HG02610 (cell line): ENCODE measurements around the gene GNG7.
"Not testable (repeated sequence)": the region's sequence is repeated elsewhere in the genome, so short reads cannot be mapped to it uniquely, and the experiment has no call there.

Experiments used
- ATAC-seq: cut with Tn5 transposase; IDR thresholded peaks from one replicate; pipeline ENCODE4 v1.9.1; 2021; ENCODE audit warnings: mild to moderate bottlenecking, moderate library complexity; ENCODE audit not compliant: unreplicated experiment

GNG7 gene

DNA sequence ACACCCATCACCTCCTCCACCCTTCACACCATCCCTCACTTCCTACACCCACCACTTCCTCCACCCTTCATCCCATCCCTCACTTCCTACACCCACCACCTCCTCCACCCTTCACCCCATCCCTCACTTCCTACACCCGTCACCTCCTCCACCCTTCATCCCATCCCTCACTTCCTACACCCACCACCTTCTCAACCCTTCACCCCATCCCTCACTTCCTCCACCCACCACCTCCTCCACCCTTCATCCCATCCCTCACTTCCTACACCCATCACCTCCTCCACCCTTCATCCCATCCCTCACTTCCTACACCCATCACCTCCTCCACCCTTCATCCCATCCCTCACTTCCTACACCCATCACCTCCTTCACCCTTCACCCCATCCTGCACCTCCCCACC lies 11.6 kb upstream of the GNG7 start:
- ATAC-seq, result not testable (repeated sequence)

DNA sequence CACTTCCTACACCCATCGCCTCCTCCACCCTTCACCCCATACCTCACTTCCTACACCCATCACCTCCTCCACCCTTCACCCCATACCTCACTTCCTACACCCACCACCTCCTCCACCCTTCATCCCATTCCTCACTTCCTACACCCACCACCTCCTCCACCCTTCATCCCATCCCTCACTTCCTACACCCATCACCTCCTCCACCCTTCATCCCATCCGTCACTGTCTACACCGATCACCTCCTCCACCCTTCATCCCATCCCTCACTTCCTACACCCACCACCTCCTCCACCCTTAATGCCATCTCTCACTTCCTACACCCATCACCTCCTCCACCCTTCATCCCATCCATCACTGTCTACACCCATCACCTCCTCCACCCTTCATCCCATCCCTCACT lies 10.7 kb upstream of the GNG7 start:
- ATAC-seq, result not testable (repeated sequence)

DNA sequence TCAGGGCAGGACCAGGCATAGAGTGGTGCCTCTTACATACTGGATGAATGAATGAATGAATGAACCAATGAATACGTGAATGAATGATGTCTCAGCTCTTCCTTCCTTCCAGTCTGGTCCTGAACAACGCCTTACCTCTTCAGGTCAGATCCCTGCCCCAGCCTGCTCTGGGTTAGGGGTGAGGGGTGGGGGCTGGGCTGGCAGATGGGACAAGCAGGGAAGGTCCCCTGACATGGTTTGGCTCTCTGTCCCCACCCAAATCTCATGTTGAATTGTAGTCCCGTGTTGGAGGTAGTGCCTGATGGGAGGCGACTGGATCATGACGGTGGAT lies 9.3 kb upstream of the GNG7 start:
- ATAC-seq, result no peak

DNA sequence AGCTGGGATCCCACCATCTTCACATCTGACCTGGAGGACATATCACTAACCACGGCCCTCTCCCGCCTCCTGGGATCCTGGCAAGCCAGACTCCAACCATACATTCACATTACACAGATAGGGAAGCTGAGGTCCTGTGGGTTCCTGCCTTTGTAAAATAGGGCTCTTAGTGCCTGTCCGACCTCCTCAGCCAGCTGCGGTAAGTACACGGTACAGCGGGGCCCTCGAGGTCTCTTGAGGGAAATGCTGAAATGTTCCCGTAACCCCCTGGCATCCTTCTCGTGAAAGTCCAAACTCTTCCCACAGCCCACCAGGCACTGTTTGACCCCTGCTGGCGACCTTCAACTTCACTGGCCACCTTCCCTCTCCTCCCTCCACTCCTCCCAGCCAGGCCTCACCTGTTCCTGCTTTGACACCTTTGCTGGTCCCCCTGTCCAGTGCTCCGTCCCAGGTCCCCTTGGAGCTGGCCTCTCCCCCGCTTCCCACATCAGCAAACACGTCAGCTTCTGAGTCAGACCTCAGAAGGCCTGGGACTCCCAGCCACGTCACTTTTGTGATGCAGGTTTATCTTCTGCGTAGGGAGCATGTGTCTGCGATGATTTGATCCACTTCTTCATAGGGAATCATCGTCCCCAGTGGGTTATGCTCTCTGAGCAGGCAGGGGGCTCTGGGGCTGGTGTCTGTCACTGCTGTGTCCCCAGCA lies 8.8 kb upstream of the GNG7 start:
- no peak for ATAC-seq

DNA sequence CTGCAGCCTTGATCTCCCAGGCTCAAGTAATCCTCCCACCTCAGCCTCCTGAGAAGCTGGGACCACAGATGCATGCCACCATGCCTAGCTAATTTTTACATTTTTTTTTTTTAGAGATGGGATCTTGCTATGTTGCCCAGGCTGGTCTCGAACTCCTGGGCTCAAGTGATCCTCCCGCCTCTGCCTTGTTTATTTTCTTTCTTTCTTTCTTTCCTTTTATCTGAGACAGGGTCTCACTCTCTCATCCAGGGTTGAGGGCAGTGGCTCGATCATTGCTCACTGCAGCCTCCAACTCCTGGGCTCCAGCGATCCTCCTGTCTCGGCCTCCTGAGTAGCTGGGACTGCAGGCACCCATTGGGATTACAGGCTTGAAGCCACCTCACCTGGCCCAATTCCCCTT lies 3.8 kb upstream of the GNG7 start:
- no peak for ATAC-seq

DNA sequence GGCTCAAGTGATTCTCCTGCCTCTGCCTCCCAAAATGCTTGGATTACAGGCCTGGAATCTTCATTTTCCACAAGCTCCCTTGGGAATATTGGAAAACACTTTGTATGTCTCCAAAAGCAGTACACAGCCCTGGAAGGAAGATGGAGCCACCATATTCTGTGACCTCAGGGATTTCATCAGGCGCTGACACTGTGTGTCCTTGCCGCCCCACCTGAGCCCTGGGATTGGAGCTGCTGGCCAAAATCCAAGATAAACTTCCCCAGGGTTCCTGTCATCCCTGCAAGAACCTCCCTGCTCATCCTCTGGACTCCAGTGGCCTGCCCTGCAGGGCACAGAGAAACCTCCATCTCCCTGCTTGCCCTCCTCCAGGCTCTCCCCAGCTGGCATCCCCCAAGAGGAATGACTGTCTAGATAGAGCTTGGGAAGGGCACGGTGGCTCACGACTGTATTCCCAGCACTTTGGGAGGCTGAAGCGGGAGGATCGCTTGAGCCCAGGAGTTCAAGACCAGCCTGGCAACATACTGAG lies 1.3 kb upstream of the GNG7 start:
- no peak for ATAC-seq

DNA sequence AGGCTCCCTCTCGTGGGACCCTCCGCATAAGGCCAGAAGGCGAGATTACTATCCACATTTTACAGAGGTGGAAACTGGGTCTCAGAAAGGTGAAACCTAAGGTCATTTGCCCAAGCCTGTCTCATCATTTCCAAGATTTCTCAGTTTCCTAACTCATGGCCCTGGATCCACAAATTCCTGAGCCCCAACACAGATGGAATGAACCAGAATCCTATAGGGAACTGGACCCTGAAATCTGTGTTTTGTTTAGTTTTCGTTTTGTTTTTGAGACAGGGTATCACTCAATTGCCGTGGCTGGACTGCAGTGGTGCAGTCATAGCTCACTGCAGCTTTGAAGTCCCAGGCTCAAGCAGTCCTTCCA lies 563 bp upstream of the GNG7 start:
- ATAC-seq, result no peak

DNA sequence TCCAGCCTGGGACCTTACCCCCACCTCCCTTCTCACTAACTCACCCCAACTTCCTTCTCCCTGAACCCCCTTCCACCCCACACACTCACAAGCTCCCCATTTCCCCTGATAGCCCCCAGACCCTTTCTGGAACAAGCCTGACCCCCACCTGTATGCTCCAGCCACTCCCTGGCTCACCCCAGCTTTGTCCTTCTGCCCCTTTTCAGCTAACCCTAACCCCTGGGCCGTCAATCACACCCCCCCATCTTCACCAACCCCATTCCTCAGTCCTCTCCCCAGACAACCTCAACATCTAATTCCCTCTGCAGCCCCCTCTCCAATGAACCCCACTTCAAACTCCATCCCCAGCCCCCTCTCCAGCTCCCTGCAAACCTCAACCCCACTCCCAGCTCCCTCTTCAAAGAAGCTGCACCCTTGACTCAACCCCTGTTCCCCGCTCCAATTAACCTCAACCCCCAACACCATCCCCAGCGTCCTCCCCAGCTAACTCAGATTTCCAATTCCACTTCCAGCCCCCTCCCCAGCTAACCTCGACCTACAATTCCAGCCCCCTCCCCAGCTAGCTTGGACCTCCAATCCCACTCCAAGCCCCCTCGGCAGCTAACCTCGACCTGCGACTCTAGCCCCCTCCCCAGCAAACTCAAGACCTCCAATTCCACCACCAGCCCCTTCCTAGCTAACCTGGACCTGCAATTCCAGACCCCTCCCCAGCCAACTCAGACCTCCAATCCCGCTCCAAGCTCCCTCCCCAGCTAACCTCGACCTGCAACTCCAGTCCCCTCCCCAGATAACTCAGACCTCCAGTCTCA lies 929 bp downstream of the GNG7 start:
- ATAC-seq, result no peak

DNA sequence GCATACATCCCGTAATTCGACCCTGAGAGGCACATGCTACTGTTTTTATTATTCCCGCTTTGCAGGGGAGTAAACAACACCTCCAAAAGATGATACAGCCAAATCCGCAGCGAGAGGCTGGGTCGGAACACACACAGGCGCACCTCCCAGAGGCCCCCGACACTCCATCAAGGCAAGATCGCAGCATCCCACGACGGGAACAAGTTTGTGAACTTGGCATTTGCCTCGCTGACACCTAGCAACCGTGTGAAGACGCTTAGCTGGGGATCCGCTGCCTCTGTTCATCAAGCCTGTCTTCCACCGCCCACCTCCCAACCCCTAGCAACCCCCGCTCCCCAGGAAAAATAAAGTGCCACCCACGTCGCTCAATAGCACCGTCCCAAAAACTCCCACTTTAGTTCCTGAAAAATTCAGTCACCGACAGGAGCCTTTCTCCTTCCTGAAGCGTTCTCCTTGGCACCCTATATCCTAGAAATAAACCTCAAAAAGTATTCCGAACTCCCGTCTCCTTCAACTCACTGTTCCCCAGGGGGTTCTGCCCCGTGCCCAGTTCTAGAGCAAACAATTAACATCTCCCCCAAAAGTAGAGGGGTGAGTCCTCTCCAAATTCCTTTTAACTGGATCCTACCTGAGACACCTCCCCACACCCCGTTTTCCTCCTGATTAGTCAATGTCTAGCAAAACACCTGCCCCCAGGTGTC lies 1.7 kb downstream of the GNG7 start:
- no peak for ATAC-seq

DNA sequence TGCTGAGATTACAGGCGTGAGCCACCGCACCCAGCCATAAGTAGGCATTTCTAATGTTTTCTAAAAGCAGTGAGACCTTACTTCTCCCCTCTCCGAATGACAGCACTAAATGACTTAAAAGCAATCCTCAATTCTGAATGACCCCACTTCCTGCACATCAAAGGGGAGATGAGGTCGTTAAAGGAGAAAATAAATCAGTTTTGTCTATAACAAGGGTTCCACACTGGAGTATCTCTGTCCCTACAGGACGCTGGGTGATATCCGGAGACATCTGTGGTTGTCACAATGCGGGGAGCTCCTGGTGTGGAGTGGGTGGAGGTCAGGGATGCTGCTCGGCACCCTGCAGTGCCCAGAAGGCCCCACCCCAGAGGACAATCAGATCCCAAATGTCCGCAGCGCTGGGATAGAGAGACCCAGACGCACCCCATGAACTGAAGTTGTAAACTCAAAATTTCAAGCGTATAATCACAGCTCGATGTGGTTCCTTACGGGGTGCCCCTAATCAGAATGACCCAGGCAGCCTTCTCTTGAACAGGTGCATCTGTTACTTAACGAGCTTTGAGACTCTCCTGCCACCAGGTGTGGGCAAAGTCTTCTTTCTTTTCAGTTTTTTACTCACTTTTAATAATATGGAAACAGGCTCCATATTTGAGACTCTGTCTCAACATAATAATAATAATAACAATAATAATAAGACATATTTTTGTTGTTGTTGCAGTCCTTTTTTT lies 2.9 kb downstream of the GNG7 start:
- ATAC-seq, result no peak

DNA sequence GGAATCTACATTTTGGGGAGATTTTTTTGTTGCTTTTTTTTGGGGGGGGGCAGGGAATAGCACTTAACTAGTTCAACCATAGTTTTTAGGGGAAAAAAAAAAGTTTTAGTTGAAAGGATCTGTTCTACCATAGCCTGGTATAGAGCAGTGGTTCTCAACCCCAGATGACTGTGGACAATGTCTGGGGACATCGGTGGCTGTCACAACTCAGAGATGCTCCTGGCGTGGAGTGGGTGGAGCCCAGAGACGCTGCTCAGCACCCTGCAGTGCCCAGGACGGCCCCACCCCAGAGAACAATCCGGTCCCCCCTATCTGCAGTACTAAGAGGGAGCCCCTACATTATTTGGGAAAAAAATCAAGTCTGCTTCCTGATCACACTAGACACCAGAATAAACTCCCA lies 8.3 kb downstream of the GNG7 start:
- ATAC-seq, result no peak

DNA sequence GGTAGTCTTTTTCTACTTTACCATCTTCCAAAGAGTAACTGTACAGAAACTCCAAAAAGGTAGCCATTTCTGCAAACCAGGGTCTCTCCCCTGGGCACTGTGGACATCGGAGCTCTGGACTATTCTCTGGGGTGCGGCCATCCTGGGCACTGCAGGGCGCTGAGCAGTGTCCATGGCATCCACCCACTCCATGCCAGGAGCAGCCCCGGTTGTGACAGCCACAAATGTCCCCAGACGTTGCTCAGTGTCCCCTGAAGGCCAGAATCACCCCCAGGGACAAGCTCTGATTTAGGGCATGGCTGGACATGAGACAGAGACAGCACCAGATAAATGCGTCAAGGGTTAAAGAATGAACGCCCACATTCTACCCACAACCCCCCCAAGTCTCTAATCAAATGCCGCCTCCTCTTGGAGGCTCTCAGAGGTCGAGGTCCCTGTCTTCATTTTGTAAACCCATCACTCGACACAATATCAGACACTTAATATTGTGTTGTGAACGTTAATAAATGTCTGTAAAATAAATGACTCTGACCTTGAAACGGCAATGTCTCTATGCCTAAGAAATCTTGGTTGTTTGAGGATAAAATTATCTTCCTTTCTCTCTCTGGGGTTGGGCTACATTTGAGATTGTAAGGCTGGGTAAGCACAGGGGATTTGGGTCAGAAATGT lies 8.9 kb downstream of the GNG7 start:
- ATAC-seq, result no peak

DNA sequence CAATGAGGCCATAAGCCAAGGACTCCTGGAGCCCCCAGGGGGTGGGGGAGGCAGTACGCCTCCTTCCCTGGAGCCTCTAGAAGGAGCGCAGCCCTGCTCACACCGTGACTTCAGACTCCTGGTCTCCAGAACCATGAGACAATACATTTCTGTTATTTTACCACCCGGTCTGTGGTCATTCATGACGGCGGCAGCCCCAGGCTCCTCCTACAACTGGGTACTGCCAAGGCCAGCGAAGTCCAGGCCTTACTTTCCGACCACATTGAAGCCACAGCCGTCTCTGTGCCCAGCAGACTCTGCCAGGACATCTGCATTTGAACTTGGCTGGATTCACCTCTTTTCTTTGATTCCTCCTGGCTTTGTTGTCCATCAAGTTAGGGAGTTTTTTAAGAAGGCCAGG lies 10.5 kb downstream of the GNG7 start:
- ATAC-seq, result no peak

DNA sequence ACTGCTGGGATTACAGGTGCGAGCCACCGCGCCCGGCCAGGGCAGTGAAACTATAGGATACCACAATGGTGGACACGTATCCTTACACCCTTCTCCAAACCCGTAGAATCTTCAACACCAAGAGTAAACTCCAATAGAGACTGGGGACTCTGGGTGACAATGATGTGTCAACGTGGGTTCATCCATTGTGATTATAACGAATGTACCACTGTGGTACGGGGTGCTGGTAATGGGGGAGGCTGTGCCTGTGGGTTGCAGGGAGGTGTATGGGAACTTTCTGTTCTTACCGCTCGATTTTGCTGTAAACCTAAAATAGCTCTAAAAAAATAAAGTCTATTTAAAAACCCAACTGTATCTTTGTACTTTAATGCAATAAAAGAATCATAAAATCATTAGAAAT lies 11.6 kb downstream of the GNG7 start:
- no peak for ATAC-seq

DNA sequence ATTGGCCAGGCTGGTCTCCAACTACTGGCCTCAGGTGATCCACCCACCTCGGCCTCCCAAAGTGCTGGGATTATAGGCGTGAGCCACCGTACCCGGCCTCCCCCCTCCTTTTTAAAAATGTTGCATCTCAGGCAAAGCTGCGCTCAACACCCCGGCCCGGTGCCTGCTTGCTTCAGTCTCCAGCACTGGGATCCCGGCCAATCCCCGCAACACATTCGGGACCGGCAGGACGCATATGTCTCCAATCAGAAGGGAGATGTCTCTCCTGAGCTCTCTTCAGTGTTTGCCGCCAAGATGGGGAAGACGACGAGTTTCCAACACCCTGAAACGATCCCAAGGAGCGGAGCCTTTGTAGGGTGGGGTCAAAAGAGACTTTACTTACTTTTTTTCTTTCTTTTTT lies 16.1 kb downstream of the GNG7 start:
- no peak for ATAC-seq

DNA sequence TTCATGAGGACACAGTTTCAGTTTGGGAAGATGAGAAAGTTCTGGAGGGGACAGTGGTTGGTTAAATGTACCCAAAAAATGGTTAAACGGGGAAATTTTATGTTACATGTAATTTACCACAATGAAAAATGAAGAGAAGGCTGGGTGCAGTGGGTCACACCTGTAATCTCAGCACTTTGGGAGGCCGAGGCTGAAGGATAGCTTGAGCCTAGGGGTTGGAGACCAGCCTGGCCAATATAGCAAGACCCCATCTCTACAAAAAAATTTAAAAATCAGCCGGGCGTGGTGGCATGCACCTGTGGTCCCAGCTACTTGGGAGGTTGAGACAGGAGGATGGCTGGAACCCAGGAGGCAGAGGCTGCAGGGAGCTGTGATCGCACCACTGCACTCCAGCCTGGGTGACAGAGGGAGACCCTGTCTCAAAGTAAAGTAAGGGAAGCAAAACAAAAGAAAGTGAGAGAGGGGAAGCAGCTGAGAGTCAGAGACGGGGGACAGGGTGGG lies 17.2 kb downstream of the GNG7 start:
- no peak for ATAC-seq

DNA sequence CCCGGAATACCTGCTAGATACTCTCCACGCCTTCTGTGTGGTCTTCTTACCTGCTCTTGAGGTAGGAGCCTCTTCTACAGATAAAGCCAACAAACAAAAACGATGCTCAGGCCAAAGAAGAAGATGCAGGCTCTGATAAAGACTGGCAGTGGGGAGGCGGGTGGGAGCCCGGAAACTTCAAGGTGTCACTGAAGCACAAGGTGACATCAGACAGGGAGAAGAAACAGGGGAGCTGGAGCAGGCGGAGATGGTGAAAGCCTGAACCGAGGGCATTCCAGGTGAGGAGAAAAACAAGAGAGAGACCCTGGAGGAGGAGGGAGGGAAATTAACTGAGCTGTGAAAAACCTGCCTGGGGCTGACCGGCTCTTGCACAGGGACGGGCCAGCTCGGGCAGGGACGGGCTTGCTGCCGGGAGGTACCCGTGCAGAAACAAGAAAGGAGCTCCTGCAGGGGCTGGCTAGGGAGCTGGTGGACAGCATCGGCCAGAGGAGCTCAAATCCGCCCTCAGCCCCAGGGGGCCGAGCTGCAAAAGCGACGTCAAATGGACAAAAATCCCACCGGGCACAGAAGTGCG lies 19.0 kb downstream of the GNG7 start:
- ATAC-seq, result no peak

DNA sequence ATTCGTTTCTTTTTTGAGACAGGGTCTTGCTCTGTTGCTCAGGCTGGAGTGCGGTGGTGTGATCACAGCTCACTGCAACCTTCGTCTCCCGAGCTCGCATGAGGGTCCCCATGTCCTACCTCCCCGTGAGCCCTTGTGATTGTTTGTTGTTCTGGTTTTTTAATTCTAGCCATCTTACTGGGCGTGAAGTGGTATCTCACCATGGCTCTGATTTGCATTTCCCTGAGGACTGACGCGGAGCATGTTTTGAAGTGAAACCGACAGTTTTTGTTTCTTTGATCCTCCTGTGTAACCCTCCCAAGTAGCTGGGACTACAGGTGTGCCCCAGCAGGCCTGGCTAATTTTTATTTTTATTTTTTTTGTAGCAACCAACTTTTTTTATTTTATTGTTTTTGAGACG lies 21.7 kb downstream of the GNG7 start:
- ATAC-seq, result no peak

DNA sequence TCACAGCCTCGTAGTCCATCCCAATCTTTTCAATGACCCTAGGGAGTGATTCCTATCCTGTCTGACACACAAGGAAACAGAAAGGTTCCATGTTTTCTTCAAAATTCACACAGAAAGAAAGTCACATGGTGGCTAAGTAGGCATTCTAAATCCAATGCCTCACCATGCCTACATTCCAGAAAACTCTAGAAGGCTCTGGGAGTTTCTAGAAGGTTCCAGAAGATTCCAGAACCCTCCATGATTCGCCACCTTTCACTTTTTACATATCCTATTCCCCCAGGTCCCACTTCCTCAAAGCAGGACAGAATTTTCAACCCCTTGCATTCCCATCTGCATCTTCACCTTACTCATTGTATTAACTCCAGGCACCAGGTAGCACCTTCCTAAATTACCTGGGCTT lies 23.1 kb downstream of the GNG7 start:
- ATAC-seq, result no peak

DNA sequence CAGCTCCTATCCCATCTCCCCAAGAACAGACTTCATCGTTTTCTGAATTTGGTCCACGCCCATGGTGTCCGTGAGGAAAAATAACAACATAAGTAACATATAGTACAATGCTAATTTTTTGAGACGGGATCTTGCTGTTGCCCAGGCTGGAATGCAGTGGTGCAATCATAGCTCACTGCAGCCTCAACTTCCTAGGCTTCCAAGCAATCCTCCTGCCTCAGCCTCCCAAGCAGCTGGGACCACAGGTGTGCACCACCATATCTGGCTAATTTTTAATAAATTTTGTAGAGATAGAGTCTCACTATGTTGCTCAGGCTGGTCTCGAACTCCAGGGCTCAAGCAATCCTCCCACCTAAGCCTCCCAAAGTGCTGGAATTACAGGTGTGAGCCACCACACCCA lies 23.5 kb downstream of the GNG7 start:
- not testable (repeated sequence) for ATAC-seq
